Spleen (tissue), 7 donors: ENCODE measurements around the gene KMT2E.

Experiments used
- CTCF ChIP-seq, 11 experiments: fragments of 200-600 bp in 7 of 11; fragments of 450-650 bp in 4 of 11; sonication (generic) in 4 of 11; IDR thresholded peaks in 8 of 11; conservative IDR thresholded peaks in 3 of 11; 1 replicate in 7 of 11; 2 replicates in 4 of 11; pipeline versions ENCODE4 v1.4.0 to v1.8.0; 2016 to 2021; ENCODE audit warnings: antibody characterized with exemption in 11 of 11, inconsistent platforms in 4 of 11, mild to moderate bottlenecking in 1 of 11
- POLR2AphosphoS5 ChIP-seq, 3 donors: sonication (generic); formaldehyde crosslinking; IDR thresholded peaks; one replicate each; pipeline ENCODE4 v1.5.1; 2017; ENCODE audit warnings: antibody characterized with exemption in 3 of 3
- donor health status: DM: no; HTN: no; CAD: no; lungs with moderate emphysema.
- donor health status: DM: no; HTN: no; CAD: no.
- donor health status: DM: no; HTN: no; CAD: no.

- TF ChIP-seq CTCF (IDR thresholded peaks at IDR 0.05 in 8 of 11, conservative IDR thresholded peaks at IDR 0.05 in 3 of 11) (no peak), POLR2AphosphoS5 (IDR thresholded peaks at IDR 0.05) (no peak)
Observed at GRCh38 chr7:104969183-104969582, 44.8 kb upstream of the KMT2E start.
